ENCODE data around the gene NEDD9.

Gene NEDD9

DNA sequence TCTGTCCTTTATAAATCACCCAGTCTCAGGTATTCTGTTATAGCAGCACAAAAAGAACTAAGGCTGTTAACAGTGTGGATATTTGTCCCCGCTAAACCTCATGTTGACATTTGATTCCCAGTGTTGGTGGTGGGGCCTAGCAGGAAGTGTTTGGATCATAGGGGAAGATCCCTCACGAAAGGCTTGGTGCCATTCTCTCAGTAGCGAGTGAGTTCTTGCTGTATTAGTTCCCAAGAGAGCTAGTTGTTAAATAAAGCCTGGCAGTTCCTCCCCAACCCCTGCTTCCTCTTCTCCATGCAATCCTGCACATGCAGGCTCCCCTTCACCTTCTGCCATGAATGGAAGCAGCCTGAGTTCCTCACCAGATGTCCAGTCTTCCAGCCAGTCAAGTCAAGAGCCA, 91.2 kb downstream of the NEDD9 start:
- DNase-seq (ENCODE audit: low spot score): no peak

DNA sequence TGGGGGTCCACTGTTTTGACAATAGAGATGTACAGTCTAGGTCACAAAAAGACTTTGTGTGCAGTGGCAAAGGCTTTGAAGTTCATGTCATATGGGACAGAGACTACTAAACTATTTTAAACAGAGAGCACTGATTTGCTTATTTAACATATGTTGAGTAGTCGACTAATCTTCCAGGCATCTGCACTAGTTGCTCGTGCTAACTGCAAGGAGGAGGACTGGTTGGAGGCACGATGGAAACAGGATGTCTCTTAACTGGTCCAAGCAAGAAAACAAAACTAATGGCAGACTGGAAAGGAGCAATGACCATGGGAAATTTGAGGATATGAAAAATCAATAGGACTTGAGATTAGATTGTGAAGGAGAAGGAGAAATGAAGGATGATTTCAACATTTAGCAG, 92.4 kb downstream of the NEDD9 start:
- no peak for DNase-seq (ENCODE audit: low spot score)

DNA sequence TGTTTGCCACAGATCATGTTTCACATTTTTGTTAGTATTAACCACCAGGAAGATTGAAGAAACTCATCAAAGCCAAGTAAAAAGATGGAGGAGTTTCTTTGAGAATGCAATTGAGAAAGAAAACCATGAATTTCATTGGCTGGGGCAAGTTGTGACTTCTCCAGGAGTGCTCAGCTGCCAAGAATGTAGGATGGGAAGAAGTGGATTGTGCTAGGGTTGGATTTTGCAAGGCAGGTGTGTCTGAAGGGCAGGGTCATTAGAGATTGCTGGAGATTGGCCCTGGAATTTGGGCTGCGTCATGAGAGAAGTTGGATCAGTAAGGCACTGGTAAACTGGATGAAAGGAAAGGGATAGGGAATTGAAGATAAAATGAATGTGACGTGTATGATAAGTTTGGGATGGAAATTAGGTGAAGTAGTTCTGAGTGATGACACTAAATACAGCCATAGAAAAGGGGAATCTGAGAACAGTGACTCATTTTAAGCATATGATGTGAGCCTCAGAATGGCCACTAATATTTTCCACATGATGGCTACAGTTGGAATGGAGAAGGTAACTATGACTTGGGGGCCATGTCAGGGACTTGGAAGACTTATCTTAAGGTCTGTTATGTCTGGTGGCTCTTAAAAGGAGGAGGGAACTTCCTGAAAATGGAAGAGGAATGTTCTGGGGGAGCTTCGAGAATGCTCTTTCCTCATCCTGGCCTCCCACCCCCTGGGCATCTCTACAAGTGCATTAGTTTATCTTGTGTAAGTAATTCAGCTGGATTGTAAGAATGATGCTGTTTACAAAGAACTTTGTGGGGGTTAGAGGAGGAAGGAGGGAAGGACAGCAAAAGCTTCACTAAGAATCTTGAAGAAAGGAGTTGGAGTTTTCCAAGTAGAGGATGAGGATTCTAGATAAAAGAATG, 93.2 kb downstream of the NEDD9 start:
- DNase-seq (ENCODE audit: low spot score): no peak

DNA sequence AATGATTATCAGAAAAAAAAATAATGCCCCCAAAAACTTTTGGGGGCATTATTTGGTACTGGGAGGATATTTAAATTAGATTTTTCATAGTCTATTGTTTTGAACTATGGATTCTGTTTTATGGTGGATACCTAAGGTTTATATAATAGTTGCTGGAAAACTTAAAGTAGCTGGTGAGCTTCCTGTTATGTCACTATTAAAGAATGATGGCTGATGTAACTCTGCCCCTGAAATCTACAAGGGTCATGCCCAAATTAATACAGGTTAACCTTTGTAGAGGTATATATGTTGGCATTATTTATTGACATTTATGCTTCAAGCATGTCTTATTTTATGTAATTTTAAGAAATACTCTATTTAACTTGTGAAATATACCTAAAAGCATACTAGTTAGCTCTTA, 95.7 kb downstream of the NEDD9 start:
- no peak for DNase-seq (ENCODE audit: low spot score)
